Measurements from ENCODE around the gene ATP10A.
"Not testable (repeated sequence)": the region's sequence is repeated elsewhere in the genome, so short reads cannot be mapped to it uniquely, and the experiment has no call there.

The ATP10A gene

DNA sequence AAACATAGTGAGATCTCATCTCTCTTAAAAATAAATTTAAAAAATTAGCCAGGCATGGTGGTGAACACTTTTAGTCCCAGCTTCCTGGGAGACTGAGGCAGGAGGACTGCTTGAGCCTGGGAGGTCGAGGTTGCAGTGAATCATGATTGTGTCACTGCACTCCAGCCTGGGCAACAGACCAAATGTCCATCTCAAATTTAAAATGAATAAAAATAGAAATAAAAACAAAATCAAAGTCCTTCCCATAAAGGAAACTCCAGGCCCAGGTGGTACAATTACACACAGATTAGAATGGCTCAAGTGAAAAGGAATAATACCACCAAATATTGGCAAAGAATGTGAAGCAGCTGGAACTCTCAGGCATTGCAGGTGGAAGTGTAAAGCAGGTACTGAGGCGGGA is 19.3 kb upstream of the ATP10A start:
- no peak for DNase-seq (ENCODE audit: low read depth)

DNA sequence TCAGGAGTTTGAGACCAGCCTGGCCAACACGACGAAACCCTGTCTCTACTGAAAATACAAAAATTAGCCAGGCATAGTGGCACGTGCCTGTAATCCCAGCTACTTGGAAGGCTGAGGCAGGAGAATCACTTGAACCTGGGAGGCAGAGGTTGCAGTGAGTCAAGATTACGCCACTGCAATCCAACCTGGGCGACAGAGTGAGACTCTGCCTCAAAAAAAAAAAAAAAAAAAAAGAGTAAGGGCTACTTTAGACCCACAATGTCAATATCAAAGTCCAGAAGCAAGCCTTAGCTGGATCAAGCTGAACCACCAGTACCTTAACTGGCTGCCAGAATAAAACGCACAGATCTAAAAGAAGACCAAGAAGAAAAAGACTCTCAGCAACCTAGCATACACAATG is 17.8 kb upstream of the ATP10A start:
- not testable (repeated sequence) for DNase-seq (ENCODE audit: low read depth)

DNA sequence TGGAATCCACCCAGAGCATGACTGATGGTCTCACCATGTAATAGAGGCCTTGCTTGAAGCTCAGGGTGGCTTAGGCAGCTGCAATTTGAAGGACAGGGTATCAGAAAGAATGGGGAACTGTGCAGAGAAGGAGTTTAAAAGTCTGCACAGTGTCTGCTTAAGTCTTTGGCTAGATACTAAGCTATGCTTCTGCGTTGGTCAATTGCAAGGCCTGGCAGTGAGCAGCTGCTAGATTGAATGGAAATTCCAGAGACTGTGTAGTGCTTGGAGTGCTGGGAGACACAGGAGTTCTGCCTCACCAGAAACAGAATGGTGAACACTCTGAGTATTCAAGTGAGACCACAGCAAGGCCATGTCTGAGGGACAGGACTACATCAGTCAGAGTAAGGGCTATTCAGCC is 17.3 kb upstream of the ATP10A start:
- no peak for DNase-seq (ENCODE audit: low read depth)

DNA sequence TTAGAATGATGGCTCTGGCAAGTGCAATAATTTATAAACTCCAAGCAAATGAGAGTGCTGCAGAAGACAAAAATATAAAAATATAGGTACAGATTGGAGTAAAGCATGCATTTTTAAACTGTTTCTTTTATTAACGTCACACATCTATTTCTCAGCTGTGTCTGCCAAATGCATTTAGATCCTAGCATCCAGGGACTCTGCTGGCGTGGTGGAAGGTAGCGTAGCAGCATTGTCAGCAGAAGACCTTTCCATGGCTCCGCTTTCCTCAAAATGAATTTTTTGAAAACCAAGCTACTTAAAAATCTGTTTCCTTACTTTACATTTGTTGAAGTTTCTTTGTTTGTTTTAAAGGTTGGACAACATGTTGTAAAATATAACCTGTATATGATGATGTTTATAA is 16.3 kb upstream of the ATP10A start:
- no peak for DNase-seq (ENCODE audit: low read depth)

DNA sequence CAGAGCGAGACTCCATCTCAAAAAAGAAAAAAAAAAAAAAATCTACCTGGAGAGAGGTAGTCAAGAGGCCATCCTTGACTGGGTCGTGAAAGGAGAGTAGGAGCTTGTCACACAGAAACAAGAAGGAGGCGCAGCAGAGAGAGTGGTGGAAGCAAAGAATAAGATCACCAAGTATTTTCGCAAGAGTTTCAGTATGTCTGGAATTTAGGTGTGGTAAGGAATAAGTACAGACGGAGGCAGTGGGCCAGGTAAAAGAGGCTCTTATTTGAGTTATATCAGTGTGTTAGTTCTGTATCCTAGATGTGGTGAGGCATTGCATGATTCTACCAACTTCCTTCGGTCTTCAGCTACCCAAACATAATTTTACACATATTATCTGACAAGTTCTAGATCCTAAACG is 14.6 kb upstream of the ATP10A start:
- DNase-seq (ENCODE audit: low read depth), result no peak

DNA sequence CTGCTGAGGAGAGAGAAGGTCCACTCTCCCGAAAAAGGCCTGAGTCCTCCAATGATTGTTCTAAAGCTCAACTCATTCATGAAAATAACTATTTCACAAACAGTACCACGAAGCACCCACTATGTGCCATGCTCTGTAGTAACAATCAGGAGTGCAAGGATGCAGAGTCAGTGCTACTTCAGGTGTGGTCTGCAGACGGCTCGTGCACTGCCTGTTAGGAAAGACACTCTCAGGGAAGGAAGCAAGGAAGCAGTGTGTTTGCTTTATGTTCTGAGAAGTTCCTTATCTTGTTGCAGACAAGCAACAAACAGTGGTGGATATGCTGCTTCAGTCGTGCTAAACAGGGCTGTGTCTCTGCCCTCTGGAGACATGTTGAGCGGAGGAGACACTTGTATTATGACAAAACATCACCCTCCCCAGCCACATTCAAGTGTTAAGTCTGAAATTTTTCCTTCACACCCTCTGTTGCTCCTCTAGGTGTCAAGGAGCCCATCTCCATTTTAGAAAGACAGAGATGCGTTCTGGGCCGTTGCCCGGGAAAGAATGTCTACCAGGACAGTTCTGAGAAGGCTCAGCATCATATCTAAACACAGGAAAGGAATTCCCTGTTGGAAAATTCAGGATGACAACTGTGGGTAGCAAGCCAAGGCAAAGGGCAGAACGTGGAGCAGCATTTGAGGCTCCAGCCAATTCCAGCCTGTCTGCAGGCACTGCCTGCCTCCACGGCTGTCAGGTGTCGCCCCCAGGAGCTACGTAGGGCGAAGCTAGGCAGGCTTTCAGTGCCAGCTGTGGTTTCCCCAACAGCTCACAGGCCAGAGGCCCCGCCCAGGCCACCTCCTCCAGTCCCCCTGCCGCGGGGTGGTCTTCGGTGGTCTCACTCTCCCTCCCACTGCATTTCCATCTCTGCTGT is 13.4 kb upstream of the ATP10A start:
- DNase-seq (ENCODE audit: low read depth), result no peak

DNA sequence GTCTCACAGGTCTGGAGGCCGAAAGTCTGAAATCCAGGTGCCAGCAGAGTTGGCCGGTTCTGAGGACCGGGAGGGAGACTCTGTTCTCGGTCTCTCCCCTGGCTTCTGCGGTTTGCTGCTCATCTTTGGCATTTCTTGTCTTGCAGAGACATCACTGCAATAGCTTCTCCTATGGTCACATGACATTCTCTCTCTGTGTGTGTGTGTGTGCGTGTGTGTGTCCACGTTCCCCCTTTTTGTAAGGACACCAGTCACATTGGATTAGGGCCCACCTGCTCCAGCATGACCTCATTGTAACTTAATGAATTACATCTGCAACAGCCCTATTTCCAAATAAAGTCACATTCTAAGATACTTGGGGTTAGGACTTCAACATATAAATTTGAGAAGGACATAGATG is 12.4 kb upstream of the ATP10A start:
- no peak for DNase-seq (ENCODE audit: low read depth)

DNA sequence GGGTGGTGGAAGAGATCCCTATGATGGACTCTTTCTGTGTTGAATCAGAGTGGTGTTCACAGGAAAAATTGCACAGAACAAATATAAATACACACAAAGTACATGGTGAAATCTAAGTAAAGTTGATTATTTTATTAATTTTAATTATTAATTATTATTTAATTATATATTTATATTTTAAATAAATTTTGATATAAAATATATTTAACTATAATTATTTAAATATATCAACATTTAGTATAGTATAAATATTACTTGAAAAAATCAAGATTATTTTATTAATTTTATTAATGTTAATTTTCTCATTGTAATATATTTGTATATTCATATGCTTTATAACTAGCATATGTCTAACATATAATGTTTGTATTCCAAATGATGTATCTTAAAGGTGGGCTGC is 11.3 kb upstream of the ATP10A start:
- DNase-seq (ENCODE audit: low read depth), result no peak

DNA sequence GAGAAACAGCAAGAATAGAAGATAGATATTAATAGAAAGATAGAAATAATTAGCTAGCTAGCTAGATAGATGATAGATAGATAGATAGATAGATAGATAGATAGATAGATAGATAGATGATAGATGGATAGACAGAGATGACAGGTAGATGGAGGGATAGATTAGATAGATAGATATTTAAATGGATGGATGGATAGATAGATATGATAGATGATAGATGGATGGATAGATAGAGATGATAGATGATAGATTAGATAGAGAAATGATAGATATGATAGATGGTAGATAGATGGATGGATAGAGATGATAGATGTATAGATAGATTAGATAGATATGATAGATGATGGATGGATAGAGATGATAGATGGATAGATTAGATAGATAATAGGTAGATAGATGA is 8.3 kb upstream of the ATP10A start:
- no peak for DNase-seq (ENCODE audit: low read depth)

DNA sequence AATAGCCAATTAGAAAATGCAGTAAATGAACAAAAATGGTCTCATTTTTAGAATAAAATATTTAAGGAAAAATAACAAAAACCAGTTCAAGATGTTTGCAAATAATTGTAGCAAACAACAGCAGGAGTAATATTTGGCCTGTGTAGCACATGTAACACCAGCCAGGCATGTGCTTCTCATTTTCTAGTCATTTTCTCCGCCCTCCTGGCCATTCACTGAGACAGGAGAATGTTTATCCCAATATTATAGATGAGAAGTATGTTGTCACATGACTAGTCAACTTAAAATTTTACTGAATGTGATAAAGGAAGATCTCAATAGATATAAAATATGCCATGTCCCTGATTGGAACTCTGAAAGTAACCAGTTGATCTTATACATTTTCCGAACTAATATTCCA is 7.8 kb upstream of the ATP10A start:
- no peak for DNase-seq (ENCODE audit: low read depth)

DNA sequence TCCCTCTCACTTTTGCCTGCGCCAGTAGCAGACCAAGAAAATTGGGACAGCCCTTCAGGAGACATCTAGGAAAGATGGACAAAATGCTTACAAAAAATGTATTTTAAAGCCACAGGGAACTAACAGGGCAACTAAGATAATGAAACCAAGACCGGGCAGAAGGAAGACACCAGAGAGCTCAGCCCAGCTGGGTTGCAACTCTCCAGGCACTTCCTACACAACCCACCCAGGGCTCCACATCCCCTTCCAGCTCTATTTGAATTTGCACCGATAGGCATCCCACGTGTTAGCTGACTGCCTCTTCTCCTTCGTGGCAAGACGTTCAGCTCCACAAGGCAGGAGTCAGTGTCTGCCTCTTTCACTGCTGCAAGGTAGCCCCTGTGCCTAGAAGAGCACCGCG is 6.6 kb upstream of the ATP10A start:
- no peak for DNase-seq (ENCODE audit: low read depth)

DNA sequence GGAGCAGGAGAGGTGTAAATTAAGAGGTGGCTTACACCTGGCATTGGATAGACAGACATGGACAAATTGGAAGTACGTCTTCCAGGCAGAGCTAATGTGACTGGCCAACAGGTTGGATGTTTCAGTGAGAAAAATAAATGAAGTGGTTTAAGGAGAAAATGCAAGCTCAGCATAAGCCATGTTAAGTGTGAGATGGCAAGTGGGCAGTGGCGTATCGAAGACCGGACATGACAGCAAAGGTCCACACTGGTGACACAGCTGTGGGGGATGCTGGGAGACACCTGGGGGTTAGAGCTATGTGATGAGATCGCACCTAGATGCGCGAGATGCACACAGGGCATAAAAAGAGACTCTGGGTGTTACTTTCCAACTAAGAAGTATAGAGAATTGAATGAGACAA is 3.7 kb upstream of the ATP10A start:
- DNase-seq (ENCODE audit: low read depth), result no peak

DNA sequence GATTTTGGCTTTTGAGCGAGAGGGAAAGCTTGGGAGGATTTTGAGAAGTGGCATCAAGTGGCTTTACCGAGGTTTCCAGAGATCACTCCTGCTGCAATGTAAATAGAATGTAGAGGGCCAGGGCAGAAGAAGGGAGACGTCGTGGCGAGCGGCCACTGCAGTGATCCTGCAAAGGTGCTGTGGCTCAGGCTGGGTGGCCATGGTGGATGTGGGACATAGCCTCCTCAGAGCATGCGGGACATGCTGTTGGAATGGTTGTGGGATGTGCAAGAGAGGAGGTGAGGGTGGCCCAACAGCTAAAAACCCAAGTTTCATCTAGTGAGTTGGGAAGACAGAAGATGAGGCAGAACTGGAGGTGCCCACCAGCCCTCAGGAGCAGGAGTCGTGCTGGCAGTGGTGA is 3.1 kb upstream of the ATP10A start:
- DNase-seq (ENCODE audit: low read depth), result no peak

DNA sequence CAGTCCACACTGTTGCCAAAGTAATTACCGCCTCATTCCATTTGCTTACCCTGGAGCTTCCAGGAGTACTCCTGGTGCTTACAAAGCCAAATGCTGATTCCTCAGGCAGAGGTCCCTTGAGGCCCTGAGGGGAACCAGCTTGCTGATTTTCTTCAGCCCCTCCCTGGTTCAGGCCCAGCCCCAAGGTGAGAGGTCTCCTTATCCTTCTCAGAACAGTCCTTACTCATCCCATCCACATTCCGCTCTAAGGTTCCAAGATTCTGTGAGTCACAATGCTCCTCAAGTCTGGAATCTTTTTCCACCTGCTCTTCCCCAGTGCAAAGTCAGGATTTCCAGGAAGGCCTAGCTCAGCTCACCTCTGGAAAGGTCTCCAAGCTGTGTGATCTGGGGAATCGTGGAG is 1.8 kb upstream of the ATP10A start:
- DNase-seq (ENCODE audit: low read depth), result no peak

DNA sequence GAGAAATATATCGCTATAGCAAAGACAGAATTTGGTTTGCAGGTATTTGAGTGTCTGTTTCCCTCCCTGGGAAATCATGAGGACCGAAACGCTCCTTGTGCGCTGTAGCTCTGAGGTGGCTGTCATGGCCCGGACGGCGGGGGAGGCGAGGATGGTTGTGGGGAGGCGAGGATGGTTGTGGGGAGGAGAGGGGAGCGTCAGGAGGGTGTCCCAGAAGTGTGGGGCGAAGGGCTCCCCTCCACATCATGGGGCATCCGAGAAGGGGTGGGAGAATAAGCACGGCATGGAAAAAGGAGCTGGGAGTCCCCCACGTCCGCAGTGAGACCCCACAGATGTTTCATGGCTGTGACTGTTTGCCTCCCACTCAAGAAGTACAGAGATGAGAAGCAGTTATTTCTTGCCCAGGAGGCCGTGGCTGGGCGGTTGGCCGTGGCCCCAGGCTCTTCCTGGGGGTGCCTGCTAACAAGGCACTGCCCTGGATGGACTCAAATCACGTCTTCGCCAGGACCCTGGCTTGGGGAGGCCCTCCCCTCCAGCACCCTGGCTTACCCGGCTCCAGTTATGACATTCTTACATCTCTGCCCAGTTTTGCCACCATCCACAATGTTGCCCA is 947 bp upstream of the ATP10A start:
- DNase-seq (ENCODE audit: low read depth), result no peak

DNA sequence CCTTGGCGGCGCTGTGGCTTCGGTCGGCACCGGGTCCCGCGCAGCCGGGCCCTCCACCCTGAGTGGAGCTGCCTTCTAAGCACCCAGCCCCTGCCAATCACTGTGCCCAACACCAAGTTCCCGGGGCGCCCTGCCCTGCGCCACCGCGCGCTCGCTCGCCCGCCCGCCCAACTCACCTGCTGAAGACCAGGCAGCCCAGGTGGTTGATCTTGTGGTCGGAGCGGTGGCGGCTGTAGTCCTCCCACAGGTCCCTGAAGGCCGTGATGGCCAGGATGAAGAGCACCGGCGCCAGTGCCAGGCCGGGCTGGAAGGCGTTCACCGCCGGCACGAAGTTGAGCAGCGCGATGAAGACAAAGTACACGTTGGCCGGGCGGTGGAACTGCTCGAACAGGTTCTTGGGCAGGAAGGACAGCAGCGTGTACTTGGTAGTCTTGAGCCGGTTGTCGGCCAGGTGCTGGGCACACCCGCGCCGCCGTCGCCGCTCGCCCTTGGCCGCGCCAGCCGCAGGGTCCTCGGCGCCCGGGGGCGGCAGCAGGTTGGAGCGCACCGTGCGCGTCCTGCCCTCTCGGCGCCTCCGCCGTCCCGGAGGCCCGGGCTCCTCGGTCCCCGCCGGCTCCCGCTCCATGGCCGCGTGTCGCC is 536 bp downstream of the ATP10A start:
- no peak for DNase-seq (ENCODE audit: low read depth)

DNA sequence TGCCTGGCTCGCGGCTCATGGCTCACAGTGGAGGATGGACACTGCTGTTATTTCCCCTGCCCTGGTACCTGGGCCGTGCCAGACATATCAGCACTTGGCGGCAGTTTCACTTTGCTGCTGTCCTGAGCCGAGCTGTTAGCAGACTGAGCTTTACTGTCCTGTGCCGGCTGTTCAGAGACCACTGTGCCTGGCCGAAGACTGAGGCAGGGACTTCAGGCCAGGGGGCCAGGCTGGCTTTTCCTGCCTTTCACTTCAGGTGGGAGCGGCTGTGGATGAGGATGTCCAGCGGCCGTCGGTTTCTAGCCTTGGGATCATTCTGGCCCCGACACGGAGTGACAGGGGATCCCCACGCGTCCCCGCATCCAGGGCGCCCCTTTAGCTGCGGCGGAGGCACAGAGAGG is 1.1 kb downstream of the ATP10A start:
- DNase-seq (ENCODE audit: low read depth), result no peak

DNA sequence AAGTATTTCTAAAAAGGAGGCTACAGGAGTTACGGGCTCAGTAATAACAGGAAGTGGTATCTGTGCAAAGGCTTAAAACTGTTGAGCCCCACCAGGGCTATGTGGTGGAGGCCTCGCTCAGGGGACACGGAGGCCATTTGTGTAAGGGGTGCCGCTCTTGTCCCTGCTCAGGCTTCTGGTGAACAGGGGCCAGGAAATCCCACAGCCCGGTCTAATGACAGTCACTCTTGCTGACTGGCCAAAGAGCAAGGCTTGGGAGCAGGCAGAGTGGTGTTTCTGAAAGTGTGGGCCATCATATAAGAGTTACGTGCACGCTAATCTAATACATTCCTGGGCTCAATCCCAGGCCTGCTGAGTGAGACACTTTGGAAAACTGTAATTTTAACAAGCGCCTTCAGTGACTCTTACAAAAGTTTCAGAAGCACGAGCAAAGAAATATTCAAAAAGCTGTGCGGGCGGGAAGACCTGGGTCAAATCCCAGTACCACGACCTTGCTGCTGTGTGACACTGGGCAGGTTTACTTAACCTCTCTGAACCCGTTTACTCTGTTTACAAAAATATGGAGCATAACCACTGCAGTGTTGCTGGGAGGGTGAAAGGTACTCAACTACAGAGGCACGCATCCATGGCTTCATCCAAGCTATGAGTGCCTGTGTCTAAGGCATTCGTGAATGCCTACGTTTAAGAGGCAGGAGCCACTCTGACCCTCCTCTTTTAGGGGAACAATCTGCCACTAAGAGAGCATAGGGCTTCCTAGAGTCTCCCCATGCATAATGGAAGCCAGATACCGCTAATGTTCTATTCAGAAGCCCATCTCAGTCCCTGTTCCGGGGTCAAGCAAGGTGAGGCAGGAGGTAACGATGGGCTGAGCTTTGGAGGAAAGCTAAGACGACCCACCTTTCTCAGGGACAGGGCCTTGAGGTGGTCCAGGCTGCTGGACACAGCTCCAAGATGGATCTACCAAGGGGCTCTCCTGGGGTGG is 2.0 kb downstream of the ATP10A start:
- no peak for DNase-seq (ENCODE audit: low read depth)

DNA sequence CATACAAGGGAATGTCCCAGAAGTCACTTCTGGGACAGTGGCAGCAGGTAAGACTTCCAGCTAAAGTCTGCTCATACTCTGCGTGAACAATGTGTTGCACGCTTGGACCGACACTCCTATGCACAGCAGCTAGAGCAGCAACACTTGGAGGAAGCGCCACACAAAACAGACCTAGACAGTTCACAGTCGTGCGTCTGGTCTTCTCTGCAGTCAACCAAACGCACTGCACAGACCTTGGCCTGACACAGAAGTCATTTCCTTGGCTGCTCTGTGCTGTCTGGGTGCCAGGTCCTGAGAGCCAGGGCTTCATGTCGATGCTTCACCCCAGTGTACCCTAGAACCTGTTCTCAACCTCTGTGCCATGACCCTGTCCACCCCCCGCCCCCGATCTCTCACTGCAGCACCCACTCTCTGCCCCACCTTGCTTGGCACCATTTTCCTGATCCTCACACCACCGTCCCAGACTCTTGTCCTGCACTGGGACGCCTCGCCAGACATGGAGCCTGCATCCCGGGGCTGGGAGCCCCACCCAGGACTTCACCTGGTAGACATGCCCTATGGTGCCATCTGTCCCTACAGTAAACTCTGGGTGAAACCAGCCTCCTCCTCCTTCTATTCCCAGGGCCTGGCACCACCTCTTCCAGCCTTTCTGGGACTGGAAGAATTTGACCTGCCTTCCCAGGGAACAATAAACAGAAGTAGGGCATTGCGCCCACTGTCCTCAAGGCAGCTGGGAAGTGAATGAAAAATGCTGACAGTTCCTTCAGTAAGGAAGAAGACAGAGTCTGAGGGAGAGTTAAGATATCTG is 3.1 kb downstream of the ATP10A start:
- no peak for DNase-seq (ENCODE audit: low read depth)

DNA sequence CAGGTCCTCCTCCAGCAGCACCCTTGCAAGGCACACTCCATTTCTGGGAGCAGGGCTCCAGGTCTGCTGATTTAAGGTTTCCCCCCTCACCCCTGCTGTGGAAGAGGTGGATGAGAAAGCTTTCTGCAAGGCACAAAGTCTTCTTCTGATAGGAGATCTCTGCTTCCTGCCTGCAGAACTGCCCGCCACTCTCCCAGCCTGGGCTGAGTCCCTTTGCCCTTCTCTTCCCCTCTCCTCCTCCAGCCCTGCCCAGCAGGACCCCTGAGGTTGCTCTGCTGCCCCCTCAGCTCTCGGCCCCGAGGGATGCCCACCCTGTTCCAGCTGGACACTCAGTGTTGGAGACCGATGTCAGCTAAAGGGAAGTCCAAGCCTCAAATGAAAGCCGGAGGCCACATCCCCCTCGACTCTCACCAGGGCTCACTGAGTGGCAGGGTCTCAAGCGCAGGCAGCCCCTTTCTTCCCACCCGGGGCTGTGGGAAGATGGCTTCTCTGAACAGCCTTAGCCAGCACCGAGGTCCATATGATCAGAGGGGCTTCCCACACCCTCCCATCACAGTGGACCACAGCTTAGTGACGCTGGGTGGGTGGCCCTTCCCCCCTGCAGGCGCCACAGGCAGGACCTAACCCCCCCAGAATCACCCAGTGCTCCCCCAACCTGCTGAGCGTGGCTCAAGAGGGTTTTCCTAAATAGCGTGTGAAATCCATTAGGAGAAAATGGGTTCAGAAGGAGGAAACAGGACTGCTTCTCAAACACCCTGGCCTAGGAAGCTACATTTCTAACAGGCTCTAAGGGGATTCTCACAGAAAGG is 4.0 kb downstream of the ATP10A start:
- no peak for DNase-seq (ENCODE audit: low read depth)
